C4-2B (cell line): ENCODE results near the gene SIM2.

ENCODE experiments used
- ZFX ChIP-seq: fragments of 450-650 bp; IDR thresholded peaks from 2 replicates; pipeline ENCODE4 v1.6.1; 2017
- TF ChIP-seq, protein P1 (sequence below): fragments of 450-650 bp; conservative IDR thresholded peaks from 2 replicates; pipeline ENCODE4 v1.5.1; 2017; ENCODE audit warnings: mild to moderate bottlenecking

DNA sequence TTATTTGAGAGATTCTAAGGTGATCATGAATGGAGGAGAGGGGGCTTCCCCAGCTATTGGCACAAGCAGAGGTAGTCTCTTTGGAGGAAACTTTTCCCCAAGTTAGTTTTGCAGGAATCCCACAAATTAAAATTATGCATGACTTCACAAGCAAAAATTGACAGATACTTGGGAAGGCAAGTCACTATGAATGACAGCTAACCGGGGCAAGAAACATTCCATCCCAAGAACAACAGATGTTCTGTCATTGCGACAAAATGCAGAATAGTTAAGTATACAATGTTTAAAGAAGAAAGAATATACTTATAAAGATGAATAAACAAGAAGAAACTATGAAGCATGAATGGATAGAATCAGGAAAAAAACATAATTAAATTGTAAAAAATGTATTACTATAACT is 27.1 kb upstream of the SIM2 start:
- TF ChIP-seq, protein P1, sequence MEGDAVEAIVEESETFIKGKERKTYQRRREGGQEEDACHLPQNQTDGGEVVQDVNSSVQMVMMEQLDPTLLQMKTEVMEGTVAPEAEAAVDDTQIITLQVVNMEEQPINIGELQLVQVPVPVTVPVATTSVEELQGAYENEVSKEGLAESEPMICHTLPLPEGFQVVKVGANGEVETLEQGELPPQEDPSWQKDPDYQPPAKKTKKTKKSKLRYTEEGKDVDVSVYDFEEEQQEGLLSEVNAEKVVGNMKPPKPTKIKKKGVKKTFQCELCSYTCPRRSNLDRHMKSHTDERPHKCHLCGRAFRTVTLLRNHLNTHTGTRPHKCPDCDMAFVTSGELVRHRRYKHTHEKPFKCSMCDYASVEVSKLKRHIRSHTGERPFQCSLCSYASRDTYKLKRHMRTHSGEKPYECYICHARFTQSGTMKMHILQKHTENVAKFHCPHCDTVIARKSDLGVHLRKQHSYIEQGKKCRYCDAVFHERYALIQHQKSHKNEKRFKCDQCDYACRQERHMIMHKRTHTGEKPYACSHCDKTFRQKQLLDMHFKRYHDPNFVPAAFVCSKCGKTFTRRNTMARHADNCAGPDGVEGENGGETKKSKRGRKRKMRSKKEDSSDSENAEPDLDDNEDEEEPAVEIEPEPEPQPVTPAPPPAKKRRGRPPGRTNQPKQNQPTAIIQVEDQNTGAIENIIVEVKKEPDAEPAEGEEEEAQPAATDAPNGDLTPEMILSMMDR, result no peak
- TF ChIP-seq ZFX, result no peak
